ENCODE measurements around the gene NXNL1.

GRCh38 chr19:17500447-17501198 lies 39.9 kb upstream of the NXNL1 start:
- TF ChIP-seq POLR2A (IDR thresholded peaks at IDR 0.05) (no peak), POLR2AphosphoS5 (IDR thresholded peaks at IDR 0.05) (no peak)
